SU-DHL-6 (cell line): ENCODE data around the gene METTL6.
"Not testable (repeated sequence)": the region's sequence is repeated elsewhere in the genome, so short reads cannot be mapped to it uniquely, and the experiment has no call there.

Experiments used
- H2AFZ ChIP-seq: fragments of 200-600 bp; sonication (generic); 2 replicates; pipeline ENCODE4 v1.6.1; 2014; ENCODE audit warnings: low read depth, mild to moderate bottlenecking, moderate library complexity, mixed read lengths, antibody characterized with exemption, low read length; ENCODE audit not compliant: severe bottlenecking
- H3F3A ChIP-seq: fragments of 200-600 bp; shearing (Covaris generic); 2 replicates; pipeline ENCODE4 v1.6.0; 2016; ENCODE audit warnings: antibody characterized with exemption, mild to moderate bottlenecking; ENCODE audit not compliant: insufficient read depth
- H3K27ac ChIP-seq: fragments of 200-600 bp; sonication (generic); 2 replicates; pipeline ENCODE4 v1.5.1; 2016; ENCODE audit warnings: low read depth, mild to moderate bottlenecking, low read length, moderate library complexity, mixed read lengths
- H3K27me3 ChIP-seq: fragments of 200-600 bp; sonication (generic), shearing (Covaris generic); 2 replicates; pipeline ENCODE4 v1.6.0; 2014; ENCODE audit warnings: mild to moderate bottlenecking, low read length
- H3K36me3 ChIP-seq: fragments of 200-600 bp; sonication (generic); 2 replicates; pipeline ENCODE4 v1.6.1; 2014; ENCODE audit warnings: mild to moderate bottlenecking, low read length, mixed read lengths
- H3K4me2 ChIP-seq: fragments of 300-600, 200-600 bp; shearing (Covaris generic), sonication (generic); 2 replicates; pipeline ENCODE4 v1.6.0; 2014; ENCODE audit warnings: low read length, low read depth, mild to moderate bottlenecking; ENCODE audit not compliant: poor library complexity, severe bottlenecking
- H3K4me3 ChIP-seq: fragments of 200-600 bp; sonication (generic); 2 replicates; pipeline ENCODE4 v1.5.1; 2014; ENCODE audit warnings: antibody characterized with exemption, low read length, mild to moderate bottlenecking, mixed read lengths; ENCODE audit not compliant: insufficient read depth, poor library complexity, severe bottlenecking
- H3K79me2 ChIP-seq: fragments of 200-600 bp; sonication (generic); 2 replicates; pipeline ENCODE4 v1.6.1; 2014; ENCODE audit warnings: mild to moderate bottlenecking, low read length, moderate library complexity; ENCODE audit not compliant: insufficient read depth
- H3K9ac ChIP-seq: fragments of 200-600 bp; sonication (generic); 2 replicates; pipeline ENCODE4 v1.7.0; 2014; ENCODE audit warnings: mild to moderate bottlenecking, low read length
- H3K9me2 ChIP-seq: fragments of 200-600 bp; sonication (generic); replicated peaks from 2 replicates; pipeline ENCODE4 v1.6.1; 2014; ENCODE audit warnings: low read length; ENCODE audit not compliant: insufficient read depth
- H3K9me3 ChIP-seq: fragments of 200-600 bp; sonication (generic); 2 replicates; pipeline ENCODE4 v1.6.1; 2014; ENCODE audit warnings: low read length, mixed read lengths; ENCODE audit not compliant: insufficient read depth
- H4K20me1 ChIP-seq: fragments of 200-600 bp; sonication (generic); 2 replicates; pipeline ENCODE4 v1.6.1; 2014; ENCODE audit warnings: low read depth, mild to moderate bottlenecking, antibody characterized with exemption, low read length, moderate library complexity, mixed read lengths
- CTCF ChIP-seq: fragments of 200-600 bp; sonication (generic); IDR thresholded peaks from one replicate; pipeline ENCODE4 v1.5.1; 2017; ENCODE audit warnings: antibody characterized with exemption, mild to moderate bottlenecking, low read length, moderate library complexity; ENCODE audit not compliant: insufficient read depth, poor library complexity, severe bottlenecking
- EZH2phosphoT487 ChIP-seq: fragments of 200-600 bp; sonication (generic), shearing (Covaris generic); conservative IDR thresholded peaks from 2 replicates; pipeline ENCODE4 v1.6.1; 2018; ENCODE audit warnings: mild to moderate bottlenecking, antibody characterized with exemption, low read length, moderate library complexity, mixed read lengths

METTL6 gene

GRCh38 chr3:15398731-15399133, 28.6 kb downstream of the METTL6 start:
- H3K9ac ChIP-seq, H3K36me3 ChIP-seq, H3K27me3 ChIP-seq, H3K79me2 ChIP-seq, H3K27ac ChIP-seq, H2AFZ ChIP-seq, H3K9me3 ChIP-seq, H3K4me3 ChIP-seq, H3F3A ChIP-seq, H4K20me1 ChIP-seq, H3K4me2 ChIP-seq, H3K9me2 ChIP-seq: not testable (repeated sequence)
- TF ChIP-seq CTCF = peak; percentile 21

GRCh38 chr3:15393252-15393651, 34.1 kb downstream of the METTL6 start:
- not testable (repeated sequence) for H2AFZ ChIP-seq, H3K4me2 ChIP-seq, H3K27me3 ChIP-seq, H3K36me3 ChIP-seq, H3K4me3 ChIP-seq, H3K9me2 ChIP-seq, H3F3A ChIP-seq, H4K20me1 ChIP-seq, H3K9me3 ChIP-seq, H3K79me2 ChIP-seq, H3K9ac ChIP-seq, H3K27ac ChIP-seq

GRCh38 chr3:15391007-15391406, 36.3 kb downstream of the METTL6 start:
- Histone ChIP-seq H3K9ac (no peak overlapping the region), H2AFZ (no peak overlapping the region), H4K20me1 (no peaks in the 10 kb centered on the region), H3F3A (no peaks in the 10 kb centered on the region), H3K9me3 (no peaks in the 10 kb centered on the region), H3K27ac (no peak overlapping the region), H3K9me2 (no peaks in the 10 kb centered on the region), H3K4me2 (no peak overlapping the region), H3K79me2 (no peaks in the 10 kb centered on the region), H3K36me3 (no peaks in the 10 kb centered on the region), H3K27me3 (no peaks in the 10 kb centered on the region), H3K4me3 (no peak overlapping the region)
- no peak for TF ChIP-seq EZH2phosphoT487

- H3K79me2 ChIP-seq = no peaks in the 10 kb centered on the region
- no peaks in the 10 kb centered on the region for H3K27me3 ChIP-seq
- H3K9me3 ChIP-seq = no peaks in the 10 kb centered on the region
- H2AFZ ChIP-seq = no peak overlapping the region
- H4K20me1 ChIP-seq = no peaks in the 10 kb centered on the region
- no peak for TF ChIP-seq CTCF
- no peak for TF ChIP-seq EZH2phosphoT487
- no peaks in the 10 kb centered on the region for H3K36me3 ChIP-seq
- no peaks in the 10 kb centered on the region for H3K9me2 ChIP-seq
- no peak overlapping the region for H3K4me3 ChIP-seq
- H3K27ac ChIP-seq = no peak overlapping the region
- no peaks in the 10 kb centered on the region for H3F3A ChIP-seq
- H3K4me2 ChIP-seq = no peak overlapping the region
- H3K9ac ChIP-seq = no peak overlapping the region
Observed at GRCh38 chr3:15390460-15390859, 36.9 kb downstream of the METTL6 start.

GRCh38 chr3:15388335-15388734, 39.0 kb downstream of the METTL6 start:
- not testable (repeated sequence) for H3K79me2 ChIP-seq, H4K20me1 ChIP-seq, H3K27me3 ChIP-seq, H2AFZ ChIP-seq, H3K4me3 ChIP-seq, H3K27ac ChIP-seq, H3K9ac ChIP-seq, H3K4me2 ChIP-seq, H3K9me2 ChIP-seq, H3K9me3 ChIP-seq, H3K36me3 ChIP-seq
- peaks cover 18% of the 10 kb centered on the region for H3F3A ChIP-seq
